HepG2 (cell line): Measurements from ENCODE around the gene ABCB8. TPM values are rescaled to one million over a fixed set of nuclear protein-coding genes. Genes with fewer than 3 reads are reported as not detected.

Experiments used
- ARNT ChIP-seq: fragments of 450-650 bp; IDR thresholded peaks from 2 replicates; pipeline ENCODE4 v1.6.1; 2017
- ARNT2 ChIP-seq: sonication (generic); formaldehyde crosslinking; IDR thresholded peaks from 2 replicates; pipeline ENCODE4 v1.8.0; 2022; ENCODE audit warnings: mild to moderate bottlenecking, low read depth, missing genetic modification reagents, moderate library complexity
- CBFB ChIP-seq: sonication (generic); formaldehyde crosslinking; IDR thresholded peaks from 2 replicates; pipeline ENCODE4 v1.4.0; 2020; ENCODE audit warnings: missing genetic modification reagents
- EEA1 ChIP-seq: sonication (generic); formaldehyde crosslinking; IDR thresholded peaks from 2 replicates; pipeline ENCODE4 v1.5.1; 2020; ENCODE audit warnings: mild to moderate bottlenecking, missing genetic modification reagents, borderline replicate concordance
- FOXO1 ChIP-seq: sonication (generic); formaldehyde crosslinking; IDR thresholded peaks from 2 replicates; pipeline ENCODE4 v1.4.0; 2020; ENCODE audit warnings: missing genetic modification reagents
- MAFK ChIP-seq, 2 experiments: IDR thresholded peaks in 1 of 2; conservative IDR thresholded peaks in 1 of 2; 2 replicates each; pipeline ENCODE4 v1.6.1; 2011; ENCODE audit warnings: improper control_type of control experiment in 2 of 2, low read length in 2 of 2
- NFKBIZ ChIP-seq: IDR thresholded peaks from 2 replicates; pipeline ENCODE4 v1.6.1; 2018; ENCODE audit warnings: missing genetic modification reagents, missing compliant biosample characterization
- PRMT3 ChIP-seq: sonication (generic); formaldehyde crosslinking; IDR thresholded peaks from 2 replicates; pipeline ENCODE4 v1.8.1; 2022; ENCODE audit warnings: low read depth, mild to moderate bottlenecking, moderate library complexity, missing genetic modification reagents, borderline replicate concordance
- RARA ChIP-seq: IDR thresholded peaks from 2 replicates; pipeline ENCODE4 v1.6.1; 2016; ENCODE audit warnings: missing genetic modification reagents, missing compliant biosample characterization
- SSRP1 ChIP-seq: IDR thresholded peaks from 2 replicates; pipeline ENCODE4 v1.6.1; 2016; ENCODE audit warnings: control low read depth
- SUZ12 ChIP-seq: fragments of 150-350 bp; IDR thresholded peaks from 2 replicates; pipeline ENCODE4 v1.6.1; 2014; ENCODE audit warnings: low read depth, low read length
- TBX2 ChIP-seq: sonication (generic); formaldehyde crosslinking; IDR thresholded peaks from 2 replicates; pipeline ENCODE4 v1.5.0; 2020; ENCODE audit warnings: missing genetic modification reagents, mild to moderate bottlenecking, borderline replicate concordance
- TOPORS ChIP-seq: sonication (generic); formaldehyde crosslinking; IDR thresholded peaks from 2 replicates; pipeline ENCODE4 v1.8.0; 2023; ENCODE audit warnings: mild to moderate bottlenecking, missing genetic modification reagents
- ZFP36 ChIP-seq: fragments of 150-350 bp; IDR thresholded peaks from 2 replicates; pipeline ENCODE4 v1.6.1; 2018; ENCODE audit warnings: borderline replicate concordance, low read length, low read depth; ENCODE audit not compliant: partially characterized antibody
- ZFP36L1 ChIP-seq: sonication (generic); formaldehyde crosslinking; IDR thresholded peaks from 2 replicates; pipeline ENCODE4 v1.8.0; 2022; ENCODE audit warnings: mild to moderate bottlenecking, missing genetic modification reagents, moderate library complexity
- ZKSCAN1 ChIP-seq: fragments of 150-350 bp; IDR thresholded peaks from 2 replicates; pipeline ENCODE4 v1.6.1; 2014; ENCODE audit warnings: low read length
- ZNF432 ChIP-seq: sonication (generic); formaldehyde crosslinking; IDR thresholded peaks from 2 replicates; pipeline ENCODE4 v1.5.0; 2020; ENCODE audit warnings: missing genetic modification reagents, mild to moderate bottlenecking, borderline replicate concordance
- ZNF564 ChIP-seq: sonication (generic); formaldehyde crosslinking; IDR thresholded peaks from 2 replicates; pipeline ENCODE4 v1.8.1; 2023; ENCODE audit warnings: mild to moderate bottlenecking, missing genetic modification reagents
- ZNF619 ChIP-seq: sonication (generic); formaldehyde crosslinking; IDR thresholded peaks from 2 replicates; pipeline ENCODE4 v1.4.0; 2020; ENCODE audit warnings: mild to moderate bottlenecking, missing genetic modification reagents
- ZNF672 ChIP-seq: sonication (generic); formaldehyde crosslinking; IDR thresholded peaks from 2 replicates; pipeline ENCODE4 v1.8.1; 2022; ENCODE audit warnings: missing genetic modification reagents
- ZNF883 ChIP-seq: sonication (generic); formaldehyde crosslinking; IDR thresholded peaks from 2 replicates; pipeline ENCODE4 v1.5.1; 2020; ENCODE audit warnings: mild to moderate bottlenecking, missing genetic modification reagents; ENCODE audit errors: not compliant biosample characterization
- polyA plus RNA-seq, 8 experiments: library from polyadenylated mRNA; depleted of rRNA in 3 of 8; stranded (reverse) in 7 of 8; unstranded in 1 of 8; fragments of >200 nt; fragmentation: Illumina TruSeq in 4 of 8; extraction: Trizol in 4 of 8; gene quantifications; 2 replicates each; pipeline versions ENCODE4 v1.2.1 to v1.2.3, GENCODE V29; 2011 to 2016; ENCODE audit warnings: low read depth in 4 of 8, missing spikeins in 1 of 8, mixed read lengths in 1 of 8; ENCODE audit not compliant: insufficient read depth in 1 of 8
- total RNA-seq, 5 experiments: library from RNA; depleted of rRNA; stranded (reverse); fragments of >200 nt; fragmentation: Illumina TruSeq; extraction: Trizol; gene quantifications; 2 replicates each; pipeline ENCODE4 v1.2.3, GENCODE V29; 2016; ENCODE audit warnings: low read depth in 1 of 5
- TF ChIP-seq, protein P1 (sequence below): sonication (generic); formaldehyde crosslinking; IDR thresholded peaks from 2 replicates; pipeline ENCODE4 v1.5.0; 2020; ENCODE audit warnings: mild to moderate bottlenecking, missing genetic modification reagents, moderate library complexity
- TF ChIP-seq, protein P2 (sequence below): sonication (generic); formaldehyde crosslinking; IDR thresholded peaks from 2 replicates; pipeline ENCODE4 v1.4.0; 2020; ENCODE audit warnings: missing genetic modification reagents
- TF ChIP-seq, protein P3 (sequence below): sonication (generic); formaldehyde crosslinking; IDR thresholded peaks from 2 replicates; pipeline ENCODE4 v1.8.0; 2022; ENCODE audit warnings: mild to moderate bottlenecking, missing genetic modification reagents, borderline replicate concordance

The ABCB8 gene
- total and polyA plus RNA-seq, 2 of the 13 experiments (the other 11 are each of a cell fraction or from before 2014, with no cell fraction given), result 6.6 to 16.7 TPM

DNA sequence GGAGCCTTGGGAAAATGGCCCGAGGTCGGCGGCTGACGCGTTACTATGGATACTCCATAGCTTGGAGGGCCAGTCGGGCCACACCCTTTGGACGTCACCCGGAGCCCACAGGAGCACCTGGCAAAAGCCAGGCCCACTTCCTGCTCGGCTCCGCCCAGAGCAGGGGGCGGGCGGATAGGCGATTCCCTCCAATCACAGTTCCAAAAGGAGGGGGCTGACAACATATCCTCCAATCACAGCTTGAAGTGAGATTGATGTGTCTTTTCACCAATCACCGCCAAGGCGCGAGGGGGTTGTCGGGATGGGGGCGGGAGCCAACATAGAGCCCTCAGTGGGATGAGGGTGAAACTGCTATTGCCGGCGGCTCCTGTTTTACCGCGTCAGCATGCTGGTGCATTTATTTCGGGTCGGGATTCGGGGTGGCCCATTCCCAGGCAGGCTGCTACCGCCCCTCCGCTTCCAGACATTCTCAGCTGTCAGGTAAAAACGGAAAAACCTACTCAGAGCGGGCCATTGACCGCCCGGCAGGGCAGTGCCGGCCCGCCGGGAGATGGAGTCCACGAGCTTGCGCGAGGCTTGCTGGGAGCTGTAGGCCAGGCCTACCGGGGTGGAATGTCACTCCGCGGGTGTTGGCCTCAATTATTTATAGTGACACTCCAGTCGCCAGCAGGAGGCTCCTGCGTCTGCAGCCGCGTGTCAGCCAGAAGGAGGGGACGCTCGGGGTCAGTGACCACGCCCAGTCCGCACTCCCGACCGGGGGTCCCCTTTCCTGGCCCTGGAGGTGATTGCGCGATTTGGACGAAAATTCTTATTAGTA lies at the start of gene ABCB8 (continued):
- no peak for TF ChIP-seq EEA1 (CRISPR knock-in tag)
- TF ChIP-seq ZKSCAN1, result no peak
- no peak for TF ChIP-seq ZNF432 (CRISPR knock-in tag)
- TF ChIP-seq TBX2 (CRISPR knock-in tag), result peak; percentile 62; the same call in 1 of the 2 replicates
- no peak for TF ChIP-seq ZNF672
- TF ChIP-seq PRMT3 (CRISPR knock-in tag), result no peak
- TF ChIP-seq NFKBIZ, result no peak
- TF ChIP-seq, protein P1, sequence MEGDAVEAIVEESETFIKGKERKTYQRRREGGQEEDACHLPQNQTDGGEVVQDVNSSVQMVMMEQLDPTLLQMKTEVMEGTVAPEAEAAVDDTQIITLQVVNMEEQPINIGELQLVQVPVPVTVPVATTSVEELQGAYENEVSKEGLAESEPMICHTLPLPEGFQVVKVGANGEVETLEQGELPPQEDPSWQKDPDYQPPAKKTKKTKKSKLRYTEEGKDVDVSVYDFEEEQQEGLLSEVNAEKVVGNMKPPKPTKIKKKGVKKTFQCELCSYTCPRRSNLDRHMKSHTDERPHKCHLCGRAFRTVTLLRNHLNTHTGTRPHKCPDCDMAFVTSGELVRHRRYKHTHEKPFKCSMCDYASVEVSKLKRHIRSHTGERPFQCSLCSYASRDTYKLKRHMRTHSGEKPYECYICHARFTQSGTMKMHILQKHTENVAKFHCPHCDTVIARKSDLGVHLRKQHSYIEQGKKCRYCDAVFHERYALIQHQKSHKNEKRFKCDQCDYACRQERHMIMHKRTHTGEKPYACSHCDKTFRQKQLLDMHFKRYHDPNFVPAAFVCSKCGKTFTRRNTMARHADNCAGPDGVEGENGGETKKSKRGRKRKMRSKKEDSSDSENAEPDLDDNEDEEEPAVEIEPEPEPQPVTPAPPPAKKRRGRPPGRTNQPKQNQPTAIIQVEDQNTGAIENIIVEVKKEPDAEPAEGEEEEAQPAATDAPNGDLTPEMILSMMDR, result peak; percentile 85
- TF ChIP-seq RARA (CRISPR knock-in tag), result no peak; the same call in 1 of the 2 replicates
- TF ChIP-seq ZNF883, result no peak
- peak; percentile 73; the same call in 1 of the 2 replicates for TF ChIP-seq ZNF619
- no peak for TF ChIP-seq TOPORS
- 0 out of 4 replicates have a peak, but pooled peaks of 1 of the 2 experiments have one; percentile 28 for TF ChIP-seq MAFK (conservative IDR thresholded peaks at IDR 0.05 in 1 of 2, IDR thresholded peaks at IDR 0.05 in 1 of 2; ENCODE audit: low read length in 2 of 2)
- TF ChIP-seq ZNF564 (CRISPR knock-in tag), result no peak
- no peak for TF ChIP-seq ZFP36
- TF ChIP-seq FOXO1 (CRISPR knock-in tag), result 0 out of 2 replicates have a peak, but pooled peaks have one; percentile 23
- no peak for TF ChIP-seq ARNT2 (CRISPR knock-in tag)
- TF ChIP-seq, protein P2, sequence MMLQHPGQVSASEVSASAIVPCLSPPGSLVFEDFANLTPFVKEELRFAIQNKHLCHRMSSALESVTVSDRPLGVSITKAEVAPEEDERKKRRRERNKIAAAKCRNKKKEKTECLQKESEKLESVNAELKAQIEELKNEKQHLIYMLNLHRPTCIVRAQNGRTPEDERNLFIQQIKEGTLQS, result no peak
- TF ChIP-seq CBFB (CRISPR knock-in tag), result no peak
- TF ChIP-seq, protein P3, sequence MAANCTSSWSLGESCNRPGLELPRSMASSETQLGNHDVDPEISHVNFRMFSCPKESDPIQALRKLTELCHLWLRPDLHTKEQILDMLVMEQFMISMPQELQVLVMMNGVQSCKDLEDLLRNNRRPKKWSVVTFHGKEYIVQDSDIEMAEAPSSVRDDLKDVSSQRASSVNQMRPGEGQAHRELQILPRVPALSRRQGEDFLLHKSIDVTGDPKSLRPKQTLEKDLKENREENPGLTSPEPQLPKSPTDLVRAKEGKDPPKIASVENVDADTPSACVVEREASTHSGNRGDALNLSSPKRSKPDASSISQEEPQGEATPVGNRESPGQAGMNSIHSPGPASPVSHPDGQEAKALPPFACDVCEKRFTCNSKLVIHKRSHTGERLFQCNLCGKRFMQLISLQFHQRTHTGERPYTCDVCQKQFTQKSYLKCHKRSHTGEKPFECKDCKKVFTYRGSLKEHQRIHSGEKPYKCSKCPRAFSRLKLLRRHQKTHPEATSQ (CRISPR knock-in tag), result no peak
- TF ChIP-seq SUZ12, result peak; percentile 54
- TF ChIP-seq ZFP36L1 (CRISPR knock-in tag), result no peak
- no peak for TF ChIP-seq SSRP1 (CRISPR knock-in tag)
- TF ChIP-seq ARNT, result no peak
